ENCODE data around the gene PRR14L.
"Not testable (repeated sequence)": the region's sequence is repeated elsewhere in the genome, so short reads cannot be mapped to it uniquely, and the experiment has no call there.

PRR14L gene

GRCh38 chr22:31681349-31682345 lies 68.3 kb downstream of the PRR14L start:
- no peak for DNase-seq

- no peak for DNase-seq
Measured at GRCh38 chr22:31680861-31681341, 69.0 kb downstream of the PRR14L start.

GRCh38 chr22:31678748-31679147 lies 71.2 kb downstream of the PRR14L start:
- DNase-seq, result no peak

GRCh38 chr22:31676700-31677099 lies 73.2 kb downstream of the PRR14L start:
- peak; percentile 78 for DNase-seq

GRCh38 chr22:31674219-31674618 lies 75.7 kb downstream of the PRR14L start:
- not testable (repeated sequence) for DNase-seq

GRCh38 chr22:31668849-31669248 lies 81.1 kb downstream of the PRR14L start:
- not testable (repeated sequence) for DNase-seq

- DNase-seq, result no peak
Measured at GRCh38 chr22:31662668-31663037, 87.3 kb downstream of the PRR14L start.

- peak; percentile 86 for DNase-seq
Measured at GRCh38 chr22:31661851-31662667, 87.9 kb downstream of the PRR14L start, which contains the start of gene PISD. TSS of gene PISD (minus strand) at chr22:31662215. CDS start at chr22:31662208, 7 bp downstream.

- DNase-seq, result not testable (repeated sequence)
Measured at GRCh38 chr22:31660860-31661341, 89.0 kb downstream of the PRR14L start.

GRCh38 chr22:31659246-31659645 lies 90.7 kb downstream of the PRR14L start:
- DNase-seq, result no peak

GRCh38 chr22:31654408-31654807 lies 95.5 kb downstream of the PRR14L start:
- no peak for DNase-seq

GRCh38 chr22:31653944-31654343 lies 96.0 kb downstream of the PRR14L start:
- DNase-seq, result no peak

- DNase-seq, result no peak
Measured at GRCh38 chr22:31652911-31653684, 96.8 kb downstream of the PRR14L start.

- DNase-seq, result no peak
Measured at GRCh38 chr22:31652088-31652487, 97.8 kb downstream of the PRR14L start.

GRCh38 chr22:31651664-31652063 lies 98.3 kb downstream of the PRR14L start:
- no peak for DNase-seq

- no peak for DNase-seq
Measured at GRCh38 chr22:31650391-31650790, 99.5 kb downstream of the PRR14L start.

- DNase-seq, result no peak
Measured at GRCh38 chr22:31647523-31648320, 102.2 kb downstream of the PRR14L start.

GRCh38 chr22:31647066-31647465 lies 102.9 kb downstream of the PRR14L start:
- DNase-seq, result no peak

- no peak for DNase-seq
Measured at GRCh38 chr22:31646186-31647019, 103.5 kb downstream of the PRR14L start.

- DNase-seq, result no peak
Measured at GRCh38 chr22:31639436-31640039, 110.4 kb downstream of the PRR14L start.
